GM12878 (cell line): ENCODE data around the gene PTGFRN.

ENCODE experiments used
- CBFB ChIP-seq: IDR thresholded peaks from 2 replicates; pipeline ENCODE4 v1.6.1; 2016; ENCODE audit warnings: antibody characterized with exemption, low read depth
- CEBPB ChIP-seq, 2 experiments: fragments of 150-350 bp in 1 of 2; IDR thresholded peaks; 2 replicates each; pipeline ENCODE4 v1.6.1; 2012 to 2014; ENCODE audit warnings: low read depth in 2 of 2, low read length in 2 of 2, borderline replicate concordance in 1 of 2, inconsistent platforms in 1 of 2
- CTCF ChIP-seq, 3 experiments: IDR thresholded peaks in 2 of 3; conservative IDR thresholded peaks in 1 of 3; 2 replicates each; pipeline ENCODE4 v1.5.1; 2011; ENCODE audit warnings: low read depth in 3 of 3, low read length in 3 of 3, mild to moderate bottlenecking in 3 of 3, control low read depth in 2 of 3, moderate library complexity in 2 of 3, inconsistent platforms in 1 of 3, mixed read lengths in 1 of 3; ENCODE audit not compliant: control insufficient read depth in 2 of 3, insufficient read depth in 1 of 3; ENCODE audit errors: extremely low read depth in 1 of 3
- MTA2 ChIP-seq: fragments of 450-650 bp; IDR thresholded peaks from 2 replicates; pipeline ENCODE4 v1.6.1; 2016; ENCODE audit warnings: low read depth, mild to moderate bottlenecking, moderate library complexity
- PBX3 ChIP-seq: IDR thresholded peaks from 2 replicates; pipeline ENCODE4 v1.6.1; 2011; ENCODE audit warnings: mild to moderate bottlenecking, low read depth, low read length, moderate library complexity; ENCODE audit not compliant: insufficient replicate concordance
- SP1 ChIP-seq: IDR thresholded peaks from one replicate; pipeline ENCODE4 v1.6.1; 2011; ENCODE audit warnings: low read depth, low read length
- SUZ12 ChIP-seq: fragments of 200-600 bp; sonication (generic); IDR thresholded peaks from one replicate; pipeline ENCODE4 v1.6.1; 2018; ENCODE audit warnings: antibody characterized with exemption, mild to moderate bottlenecking; ENCODE audit not compliant: unreplicated experiment
- TCF3 ChIP-seq: IDR thresholded peaks from 2 replicates; pipeline ENCODE4 v1.6.1; 2012; ENCODE audit warnings: low read depth, mild to moderate bottlenecking, low read length, borderline replicate concordance; ENCODE audit not compliant: insufficient read depth
- ZNF24 ChIP-seq: fragments of 450-650 bp; IDR thresholded peaks from 2 replicates; pipeline ENCODE4 v1.6.1; 2017; ENCODE audit warnings: antibody characterized with exemption, mild to moderate bottlenecking
- TF ChIP-seq, protein P1 (sequence below): fragments of 450-650 bp; IDR thresholded peaks from 2 replicates; pipeline ENCODE4 v1.6.1; 2016; ENCODE audit warnings: mild to moderate bottlenecking

DNA sequence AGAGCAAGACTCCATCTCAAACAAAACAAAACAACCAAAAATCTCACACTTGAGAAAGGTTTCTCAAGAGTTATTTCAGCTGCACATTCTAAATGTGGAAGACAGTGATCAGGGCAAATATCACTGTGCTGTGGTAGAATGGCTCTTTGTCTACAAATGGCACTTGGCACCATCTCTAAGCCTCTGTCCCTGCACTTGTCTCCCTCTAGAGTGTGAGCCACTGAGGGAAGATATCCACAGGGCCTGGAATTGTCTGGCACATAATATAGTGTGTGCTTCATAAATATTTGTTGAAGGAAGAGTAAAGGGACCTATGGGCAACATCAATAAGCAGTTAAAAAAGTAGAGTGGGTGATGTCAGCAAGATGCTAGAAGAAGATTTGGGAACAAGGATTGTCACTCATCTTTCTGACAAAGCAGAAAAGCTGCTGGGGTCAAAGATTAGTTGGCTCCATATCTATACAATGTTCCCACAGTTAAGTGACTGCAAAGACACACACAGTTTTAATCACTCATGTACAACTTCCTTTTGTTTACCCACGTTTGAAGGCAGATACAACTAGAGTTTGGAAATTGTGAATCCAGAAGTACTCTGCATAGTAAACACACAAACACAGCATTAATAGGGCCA, 110.9 kb downstream of the PTGFRN start:
- TF ChIP-seq CTCF (IDR thresholded peaks at IDR 0.05 in 2 of 3, conservative IDR thresholded peaks at IDR 0.05 in 1 of 3; ENCODE audit: control insufficient read depth in 2 of 3, extremely low read depth in 1 of 3, insufficient read depth in 1 of 3, low read depth in 3 of 3, low read length in 3 of 3), result no peak
- TF ChIP-seq MTA2, result no peak
- no peak for TF ChIP-seq PBX3
- TF ChIP-seq SUZ12, result no peak
- no peak for TF ChIP-seq ZNF24
- no peak for TF ChIP-seq TCF3
- no peak for TF ChIP-seq SP1
- TF ChIP-seq, protein P1, sequence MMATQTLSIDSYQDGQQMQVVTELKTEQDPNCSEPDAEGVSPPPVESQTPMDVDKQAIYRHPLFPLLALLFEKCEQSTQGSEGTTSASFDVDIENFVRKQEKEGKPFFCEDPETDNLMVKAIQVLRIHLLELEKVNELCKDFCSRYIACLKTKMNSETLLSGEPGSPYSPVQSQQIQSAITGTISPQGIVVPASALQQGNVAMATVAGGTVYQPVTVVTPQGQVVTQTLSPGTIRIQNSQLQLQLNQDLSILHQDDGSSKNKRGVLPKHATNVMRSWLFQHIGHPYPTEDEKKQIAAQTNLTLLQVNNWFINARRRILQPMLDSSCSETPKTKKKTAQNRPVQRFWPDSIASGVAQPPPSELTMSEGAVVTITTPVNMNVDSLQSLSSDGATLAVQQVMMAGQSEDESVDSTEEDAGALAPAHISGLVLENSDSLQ, result no peak
- TF ChIP-seq CBFB, result no peak
- TF ChIP-seq CEBPB (IDR thresholded peaks at IDR 0.05; ENCODE audit: borderline replicate concordance in 1 of 2, low read depth in 2 of 2, low read length in 2 of 2), result no peak
